B cell (primary cell): ENCODE measurements around the gene FBN2. TPM values are rescaled to one million over a fixed set of nuclear protein-coding genes. Genes with fewer than 3 reads are reported as not detected.

Experiments used
- ATAC-seq: fragments of 200-7000 bp; cut with Tn5 transposase; one replicate; pipeline ENCODE4 v1.10.0; 2021; ENCODE audit warnings: low read depth, mild to moderate bottlenecking, moderate number of reproducible peaks, moderate library complexity
- CTCF ChIA-PET: fragments of 350-600 bp; sonication (Branson Sonifier 250); formaldehyde crosslinking; loops from one replicate; lab custom pipeline; 2021; ENCODE audit warnings: antibody characterized with exemption, inconsistent platforms; lab: Charles Lee
- POLR2A ChIA-PET: fragments of 350-600 bp; sonication (Branson Sonifier 250); formaldehyde crosslinking; loops from one replicate; lab custom pipeline; 2021; ENCODE audit warnings: antibody characterized with exemption; lab: Charles Lee
- DNase-seq: peaks from one replicate; pipeline ENCODE4 v3.0.0; 2013
- H2AFZ ChIP-seq: 2 replicates; pipeline ENCODE4 v1.6.1; 2012; ENCODE audit warnings: mild to moderate bottlenecking, low read depth, low read length; ENCODE audit not compliant: insufficient read depth, poor library complexity, severe bottlenecking
- H3K27ac ChIP-seq, 2 donors: 1 replicate in 1 of 2; 2 replicates in 1 of 2; pipeline ENCODE4 v1.5.1; 2012 to 2013; ENCODE audit warnings: low read length in 2 of 2, mild to moderate bottlenecking in 2 of 2, moderate library complexity in 1 of 2
- H3K27me3 ChIP-seq, 4 experiments: fragments of 200-600 bp in 1 of 4; sonication (generic) in 1 of 4; replicated peaks in 1 of 4; 1 replicate in 2 of 4; 2 replicates in 2 of 4; pipeline versions ENCODE4 v1.6.1 to v1.7.0; 2013 to 2016; ENCODE audit warnings: low read length in 3 of 4, mild to moderate bottlenecking in 2 of 4, mixed read lengths in 1 of 4, moderate library complexity in 1 of 4; ENCODE audit not compliant: insufficient read depth in 4 of 4, control insufficient read depth in 3 of 4; ENCODE audit errors: control extremely low read depth in 1 of 4
- H3K36me3 ChIP-seq, 2 experiments: replicated peaks in 1 of 2; 1 replicate in 1 of 2; 2 replicates in 1 of 2; pipeline versions ENCODE4 v1.6.1 to v1.7.1; 2013; ENCODE audit warnings: low read length in 1 of 2; ENCODE audit not compliant: insufficient read depth in 2 of 2, control insufficient read depth in 1 of 2; ENCODE audit errors: control extremely low read depth in 1 of 2, extremely low read depth in 1 of 2
- H3K4me1 ChIP-seq, 2 donors: fragments of 200-600 bp in 1 of 2; sonication (generic) in 1 of 2; 1 replicate in 1 of 2; 2 replicates in 1 of 2; pipeline versions ENCODE4 v1.5.1 to v1.6.1; 2013 to 2017; ENCODE audit warnings: low read length in 2 of 2; ENCODE audit not compliant: control insufficient read depth in 2 of 2, insufficient read depth in 2 of 2
- H3K4me2 ChIP-seq: replicated peaks from 2 replicates; pipeline ENCODE3; 2012; ENCODE audit warnings: mild to moderate bottlenecking, low read depth, low read length; ENCODE audit not compliant: poor library complexity, severe bottlenecking
- H3K4me3 ChIP-seq, 5 experiments: fragments of 200-600 bp in 1 of 5; sonication (generic) in 1 of 5; 1 replicate in 3 of 5; 2 replicates in 2 of 5; pipeline versions ENCODE4 v1.5.1 to v1.7.0; 2011 to 2016; ENCODE audit warnings: low read length in 4 of 5, mild to moderate bottlenecking in 4 of 5, low read depth in 2 of 5, control low read depth in 1 of 5, moderate library complexity in 1 of 5; ENCODE audit not compliant: insufficient read depth in 1 of 5; ENCODE audit errors: control extremely low read depth in 1 of 5, extremely low read depth in 1 of 5
- H3K79me2 ChIP-seq: fragments of 200-600 bp; sonication (generic); one replicate; pipeline ENCODE4 v1.6.0; 2016; ENCODE audit warnings: low read length; ENCODE audit not compliant: control insufficient read depth, insufficient read depth
- H3K9ac ChIP-seq: fragments of 200-600 bp; sonication (generic); 2 replicates; pipeline ENCODE4 v1.6.1; 2017; ENCODE audit warnings: mild to moderate bottlenecking, low read length, moderate library complexity
- H3K9me3 ChIP-seq, 3 donors: one replicate each; pipeline versions ENCODE4 v1.6.1 to v1.7.1; 2013; ENCODE audit warnings: low read length in 2 of 3; ENCODE audit not compliant: control insufficient read depth in 2 of 3, insufficient read depth in 1 of 3; ENCODE audit errors: control extremely low read depth in 1 of 3
- H4K20me1 ChIP-seq: 2 replicates; pipeline ENCODE4 v1.6.0; 2012; ENCODE audit warnings: mild to moderate bottlenecking, low read length; ENCODE audit not compliant: insufficient read depth, control insufficient read depth, poor library complexity, severe bottlenecking
- H3K27ac Mint-ChIP-seq: one replicate; pipeline ENCODE4 v1.8.0; 2021; ENCODE audit warnings: mixed read lengths
- H3K27me3 Mint-ChIP-seq: one replicate; pipeline ENCODE4 v1.8.0; 2021; ENCODE audit warnings: mixed read lengths
- H3K4me1 Mint-ChIP-seq: one replicate; pipeline ENCODE4 v1.8.0; 2021; ENCODE audit warnings: mixed read lengths
- H3K4me3 Mint-ChIP-seq: one replicate; pipeline ENCODE4 v1.8.0; 2021; ENCODE audit warnings: mixed read lengths
- H3K9me3 Mint-ChIP-seq: one replicate; pipeline ENCODE4 v1.8.0; 2022; ENCODE audit warnings: mixed read lengths; ENCODE audit not compliant: insufficient read depth
- EZH2 ChIP-seq: IDR thresholded peaks from 2 replicates; pipeline ENCODE4 v1.6.1; 2012; ENCODE audit warnings: borderline replicate concordance, low read depth, mild to moderate bottlenecking, moderate library complexity, low read length; ENCODE audit not compliant: insufficient read depth, poor library complexity, severe bottlenecking
- WGBS: methylation state at CpG from one replicate; pipeline ENCODE4 v1.1.5; 2013; ENCODE audit warnings: missing lambda C conversion rate; ENCODE audit not compliant: insufficient coverage; 5-methylcytosine and 5-hydroxymethylcytosine counted together
- intact Hi-C: fragments of 100-400 bp; cut with micrococcal nuclease; formaldehyde crosslinking; loops from one replicate; pipeline ENCODE4 v1.10.0; 2022
- polyA minus RNA-seq: library from RNA; depleted of rRNA, polyadenylated mRNA; stranded (reverse); fragments of >200 nt; gene quantifications from 2 replicates; pipeline ENCODE4 v1.2.3, GENCODE V29; 2012
- polyA plus RNA-seq: library from polyadenylated mRNA; depleted of rRNA; stranded (reverse); fragments of >200 nt; gene quantifications from 2 replicates; pipeline ENCODE4 v1.2.3, GENCODE V29; 2012
- total RNA-seq, 2 donors: library from RNA; stranded (reverse); fragments of 120-200 nt in 1 of 2; gene quantifications; 1 replicate in 1 of 2; 2 replicates in 1 of 2; pipeline versions ENCODE4 v1.2.3 to v1.2.4, GENCODE V29; 2013 to 2022
- TF ChIP-seq, protein P1 (sequence below): fragments of 200-600 bp; IDR thresholded peaks from one replicate; pipeline ENCODE4 v1.8.0; 2022; ENCODE audit warnings: antibody characterized with exemption, mild to moderate bottlenecking

The FBN2 gene
- total RNA-seq, result not detected in 2 replicates
- total RNA-seq (2013), result 1.4 TPM
- polyA plus RNA-seq, result 0.03 and 0.04 TPM in 2 replicates
- polyA minus RNA-seq, result 0.09 and 0.57 TPM in 2 replicates

DNA sequence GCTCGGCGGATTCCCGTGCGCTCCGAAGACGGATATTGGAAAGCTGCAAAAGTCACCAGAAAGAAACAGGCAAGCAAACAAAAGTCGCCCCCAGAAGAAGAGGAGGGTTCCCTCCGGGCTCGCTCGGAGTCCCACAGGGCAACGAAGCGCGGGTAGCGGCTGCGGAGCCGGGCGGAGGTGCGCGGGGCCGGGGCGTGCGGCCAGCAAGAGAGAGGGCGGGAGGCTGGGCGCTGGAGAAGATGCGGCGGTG, at the start of gene FBN2:
Gene FBN2, minus strand, starts transcription at position 246 of the 250 bp plus-strand sequence. CDS start 642 bp downstream, outside the sequence.
- Histone ChIP-seq H3K4me1 (peaks cover 0 to 3% of the 10 kb centered on the region in 2 donors), H3K4me2 (peak within 1 kb of the TSS; percentile 40), H3K36me3 (no peaks in the 10 kb centered on the region), H3K9ac (no peak within 1 kb of the TSS), H4K20me1 (no peaks in the 10 kb centered on the region), H3K4me3 (peak within 1 kb of the TSS in 1 of 5 experiments; percentile 23), H3K27me3 (peaks cover 0 to 36% (median 12%) of the 10 kb centered on the region in 4 experiments), H2AFZ (peak within 1 kb of the TSS; percentile 46), H3K79me2 (no peaks in the 10 kb centered on the region), H3K9me3 (peaks cover 0 to 23% (median 0%) of the 10 kb centered on the region in 3 donors), H3K27ac (no peak within 1 kb of the TSS)
- ChIA-PET POLR2A (no interaction called here), CTCF (no interaction called here)
- Mint-ChIP-seq H3K27ac (no peak within 1 kb of the TSS), H3K4me3 (no peak within 1 kb of the TSS), H3K4me1 (peaks cover 6% of the 10 kb centered on the region), H3K9me3 (peaks cover 2% of the 10 kb centered on the region), H3K27me3 (peaks cover 31% of the 10 kb centered on the region)
- WGBS, result 4% methylated on average over 26 of the region's 26 CpGs
- ATAC-seq, result no peak
- no peak for DNase-seq
- no peak for TF ChIP-seq EZH2
- TF ChIP-seq, protein P1, sequence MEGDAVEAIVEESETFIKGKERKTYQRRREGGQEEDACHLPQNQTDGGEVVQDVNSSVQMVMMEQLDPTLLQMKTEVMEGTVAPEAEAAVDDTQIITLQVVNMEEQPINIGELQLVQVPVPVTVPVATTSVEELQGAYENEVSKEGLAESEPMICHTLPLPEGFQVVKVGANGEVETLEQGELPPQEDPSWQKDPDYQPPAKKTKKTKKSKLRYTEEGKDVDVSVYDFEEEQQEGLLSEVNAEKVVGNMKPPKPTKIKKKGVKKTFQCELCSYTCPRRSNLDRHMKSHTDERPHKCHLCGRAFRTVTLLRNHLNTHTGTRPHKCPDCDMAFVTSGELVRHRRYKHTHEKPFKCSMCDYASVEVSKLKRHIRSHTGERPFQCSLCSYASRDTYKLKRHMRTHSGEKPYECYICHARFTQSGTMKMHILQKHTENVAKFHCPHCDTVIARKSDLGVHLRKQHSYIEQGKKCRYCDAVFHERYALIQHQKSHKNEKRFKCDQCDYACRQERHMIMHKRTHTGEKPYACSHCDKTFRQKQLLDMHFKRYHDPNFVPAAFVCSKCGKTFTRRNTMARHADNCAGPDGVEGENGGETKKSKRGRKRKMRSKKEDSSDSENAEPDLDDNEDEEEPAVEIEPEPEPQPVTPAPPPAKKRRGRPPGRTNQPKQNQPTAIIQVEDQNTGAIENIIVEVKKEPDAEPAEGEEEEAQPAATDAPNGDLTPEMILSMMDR, result no peak
- intact Hi-C loops, result no loop called here

DNA sequence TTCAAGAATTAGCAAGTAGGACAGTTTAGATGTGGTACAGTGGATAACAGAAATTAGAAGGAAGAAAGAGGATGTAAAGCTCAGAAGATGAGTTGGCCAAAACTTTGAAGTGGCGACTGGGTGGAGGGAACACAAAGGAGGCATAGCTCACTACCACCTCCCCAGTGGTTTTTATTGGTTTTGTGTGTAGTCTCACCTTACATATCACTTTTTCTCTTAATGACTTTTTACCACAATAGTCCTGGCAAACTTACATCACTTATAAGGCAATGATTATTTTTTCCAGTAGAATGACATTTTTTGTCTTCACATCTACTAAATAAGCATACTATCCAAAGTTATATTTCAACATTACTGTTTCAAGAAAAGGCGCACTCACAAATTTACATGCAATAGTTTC, 49.2 kb upstream of the FBN2 start:
- ATAC-seq, result no peak
- WGBS, result no CpG with 5 or more reads among the region's 2 CpGs
- CTCF ChIA-PET, result no interaction called here
- H3K4me1 ChIP-seq, result no peaks in the 10 kb centered on the region
- Mint-ChIP-seq H3K27me3 (no peaks in the 10 kb centered on the region), H3K4me1 (no peaks in the 10 kb centered on the region), H3K4me3 (no peak overlapping the region), H3K27ac (no peak overlapping the region), H3K9me3 (peaks cover 7% of the 10 kb centered on the region)
- H2AFZ ChIP-seq, result no peak overlapping the region
- H3K79me2 ChIP-seq, result no peaks in the 10 kb centered on the region
- POLR2A ChIA-PET, result no interaction called here
- no peaks in the 10 kb centered on the region for H3K9me3 ChIP-seq
- no peak for TF ChIP-seq EZH2
- TF ChIP-seq, protein P1, result no peak
- no peaks in the 10 kb centered on the region for H3K36me3 ChIP-seq
- H3K4me2 ChIP-seq, result no peak overlapping the region
- H3K27ac ChIP-seq, result no peak overlapping the region
- H3K4me3 ChIP-seq, result no peak overlapping the region
- no peaks in the 10 kb centered on the region for H3K27me3 ChIP-seq
- intact Hi-C loops, result no loop called here
- DNase-seq, result no peak
- H3K9ac ChIP-seq, result no peak overlapping the region
- no peaks in the 10 kb centered on the region for H4K20me1 ChIP-seq
